SU-DHL-6 (cell line): ENCODE data around the gene CNBD2.

ENCODE experiments used
- CTCF ChIP-seq: fragments of 200-600 bp; sonication (generic); IDR thresholded peaks from one replicate; pipeline ENCODE4 v1.5.1; 2017; ENCODE audit warnings: antibody characterized with exemption, mild to moderate bottlenecking, low read length, moderate library complexity; ENCODE audit not compliant: insufficient read depth, poor library complexity, severe bottlenecking
- EZH2phosphoT487 ChIP-seq: fragments of 200-600 bp; sonication (generic), shearing (Covaris generic); conservative IDR thresholded peaks from 2 replicates; pipeline ENCODE4 v1.6.1; 2018; ENCODE audit warnings: mild to moderate bottlenecking, antibody characterized with exemption, low read length, moderate library complexity, mixed read lengths

GRCh38 chr20:35974256-35974655 lies 5.9 kb downstream of the CNBD2 start:
- TF ChIP-seq CTCF (no peak), EZH2phosphoT487 (no peak)
